HepG2 (cell line): ENCODE results near the gene UBE2I. TPM values are rescaled to one million over a fixed set of nuclear protein-coding genes. Genes with fewer than 3 reads are reported as not detected.

Experiments
- HES4 ChIP-seq: sonication (generic); formaldehyde crosslinking; IDR thresholded peaks from 2 replicates; pipeline ENCODE4 v1.9.0; 2021; ENCODE audit warnings: mild to moderate bottlenecking, missing genetic modification reagents, borderline replicate concordance
- HOMEZ ChIP-seq: IDR thresholded peaks from 2 replicates; pipeline ENCODE4 v1.6.1; 2016; ENCODE audit warnings: low read depth
- HOXA7 ChIP-seq: sonication (generic); formaldehyde crosslinking; IDR thresholded peaks from 2 replicates; pipeline ENCODE4 v1.8.1; 2022; ENCODE audit warnings: mild to moderate bottlenecking, missing genetic modification reagents, moderate library complexity
- MXD1 ChIP-seq: sonication (generic); formaldehyde crosslinking; IDR thresholded peaks from 2 replicates; pipeline ENCODE4 v1.4.0; 2020; ENCODE audit warnings: mild to moderate bottlenecking, missing genetic modification reagents
- NFE2L2 ChIP-seq: fragments of 150-350 bp; IDR thresholded peaks from 2 replicates; pipeline ENCODE4 v1.6.1; 2014; ENCODE audit warnings: low read length
- PAX8 ChIP-seq: sonication (generic); formaldehyde crosslinking; IDR thresholded peaks from 2 replicates; pipeline ENCODE4 v1.8.0; 2022; ENCODE audit warnings: mild to moderate bottlenecking, missing genetic modification reagents, borderline replicate concordance
- PREB ChIP-seq: sonication (generic); formaldehyde crosslinking; IDR thresholded peaks from 2 replicates; pipeline ENCODE4 v1.4.0; 2020; ENCODE audit warnings: missing genetic modification reagents
- RNF219 ChIP-seq: sonication (generic); formaldehyde crosslinking; IDR thresholded peaks from 2 replicates; pipeline ENCODE4 v1.5.0; 2020; ENCODE audit warnings: mild to moderate bottlenecking, missing genetic modification reagents
- TBP ChIP-seq: sonication (generic); formaldehyde crosslinking; IDR thresholded peaks from 2 replicates; pipeline ENCODE4 v1.5.0; 2020; ENCODE audit warnings: missing genetic modification reagents
- U2AF1 ChIP-seq: fragments of 200-400 bp; formaldehyde crosslinking; optimal IDR thresholded peaks from 2 replicates; pipeline ENCODE3; 2017; ENCODE audit warnings: mild to moderate bottlenecking, low read depth, low read length
- ZBTB7A ChIP-seq: sonication (generic); formaldehyde crosslinking; IDR thresholded peaks from 2 replicates; pipeline ENCODE4 v1.8.0; 2022; ENCODE audit warnings: mild to moderate bottlenecking, missing genetic modification reagents
- ZNF33A ChIP-seq: sonication (generic); formaldehyde crosslinking; IDR thresholded peaks from 2 replicates; pipeline ENCODE4 v1.5.1; 2020; ENCODE audit warnings: missing genetic modification reagents, mild to moderate bottlenecking, moderate library complexity, borderline replicate concordance
- ZNF407 ChIP-seq: sonication (generic); formaldehyde crosslinking; IDR thresholded peaks from one replicate; pipeline ENCODE4 v1.5.1; 2020; ENCODE audit warnings: mild to moderate bottlenecking, missing genetic modification reagents; ENCODE audit errors: not compliant biosample characterization
- ZNF460 ChIP-seq: sonication (generic); formaldehyde crosslinking; IDR thresholded peaks from 2 replicates; pipeline ENCODE4 v1.5.1; 2020; ENCODE audit warnings: missing genetic modification reagents, mild to moderate bottlenecking, borderline replicate concordance
- ZNF501 ChIP-seq: sonication (generic); formaldehyde crosslinking; IDR thresholded peaks from 2 replicates; pipeline ENCODE4 v1.5.1; 2020; ENCODE audit warnings: mild to moderate bottlenecking, moderate library complexity, missing genetic modification reagents
- ZNF580 ChIP-seq: IDR thresholded peaks from 2 replicates; pipeline ENCODE4 v1.6.1; 2016; ENCODE audit warnings: low read depth, borderline replicate concordance
- polyA plus RNA-seq, 8 experiments: library from polyadenylated mRNA; depleted of rRNA in 3 of 8; stranded (reverse) in 7 of 8; unstranded in 1 of 8; fragments of >200 nt; fragmentation: Illumina TruSeq in 4 of 8; extraction: Trizol in 4 of 8; gene quantifications; 2 replicates each; pipeline versions ENCODE4 v1.2.1 to v1.2.3, GENCODE V29; 2011 to 2016; ENCODE audit warnings: low read depth in 4 of 8, missing spikeins in 1 of 8, mixed read lengths in 1 of 8; ENCODE audit not compliant: insufficient read depth in 1 of 8
- total RNA-seq, 5 experiments: library from RNA; depleted of rRNA; stranded (reverse); fragments of >200 nt; fragmentation: Illumina TruSeq; extraction: Trizol; gene quantifications; 2 replicates each; pipeline ENCODE4 v1.2.3, GENCODE V29; 2016; ENCODE audit warnings: low read depth in 1 of 5

The UBE2I gene
- total and polyA plus RNA-seq, 2 of the 13 experiments (the other 11 are each of a cell fraction or from before 2014, with no cell fraction given), result 75.8 to 98.9 TPM

- TF ChIP-seq ZNF33A (CRISPR knock-in tag) (no peak), HOXA7 (CRISPR knock-in tag) (no peak), RNF219 (CRISPR knock-in tag) (no peak), HES4 (CRISPR knock-in tag) (no peak), PAX8 (no peak), TBP (CRISPR knock-in tag) (no peak), NFE2L2 (no peak), HOMEZ (CRISPR knock-in tag) (no peak), U2AF1 (no peak), ZNF580 (CRISPR knock-in tag) (0 out of 2 replicates have a peak, but pooled peaks have one; percentile 36), ZNF407 (no peak), ZBTB7A (CRISPR knock-in tag) (no peak), ZNF460 (CRISPR knock-in tag) (no peak), PREB (no peak), MXD1 (CRISPR knock-in tag) (no peak), ZNF501 (no peak)
These were observed 3.6 kb upstream of the UBE2I start (continued) for GRCh38 chr16:1305823-1306222.
